NOMO-1 treated with DMSO at 0.1 percent for 48 hours (cell line): ENCODE data around the gene ISG15.
"Not testable (repeated sequence)": the region's sequence is repeated elsewhere in the genome, so short reads cannot be mapped to it uniquely, and the experiment has no call there.

Experiments used
- DNase-seq: peaks from one replicate; lab custom pipeline; 2025; ENCODE audit not compliant: unreplicated experiment; lab: John Stamatoyannopoulos, UW

The ISG15 gene

GRCh38 chr1:1011396-1011949 lies 1.8 kb upstream of the ISG15 start:
- DNase-seq: no peak

DNA sequence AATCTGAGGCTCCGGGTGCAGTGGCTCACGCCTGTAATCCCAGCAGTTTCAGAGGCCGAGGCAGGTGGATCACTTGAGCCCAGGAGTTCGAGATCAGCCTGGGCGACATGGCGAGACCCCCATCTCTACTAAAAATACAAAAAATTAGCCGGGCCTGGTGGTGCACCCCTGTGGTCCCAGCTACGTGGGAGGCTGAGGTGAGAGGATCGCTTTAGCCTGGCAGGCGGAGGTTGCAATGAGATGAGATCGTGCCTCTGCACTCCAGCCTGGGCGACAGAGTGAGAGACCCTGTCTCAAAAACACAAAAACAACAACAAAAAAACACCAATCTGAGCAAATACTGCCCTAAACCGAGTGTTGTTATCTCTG lies 577 bp upstream of the ISG15 start:
- DNase-seq: not testable (repeated sequence)

DNA sequence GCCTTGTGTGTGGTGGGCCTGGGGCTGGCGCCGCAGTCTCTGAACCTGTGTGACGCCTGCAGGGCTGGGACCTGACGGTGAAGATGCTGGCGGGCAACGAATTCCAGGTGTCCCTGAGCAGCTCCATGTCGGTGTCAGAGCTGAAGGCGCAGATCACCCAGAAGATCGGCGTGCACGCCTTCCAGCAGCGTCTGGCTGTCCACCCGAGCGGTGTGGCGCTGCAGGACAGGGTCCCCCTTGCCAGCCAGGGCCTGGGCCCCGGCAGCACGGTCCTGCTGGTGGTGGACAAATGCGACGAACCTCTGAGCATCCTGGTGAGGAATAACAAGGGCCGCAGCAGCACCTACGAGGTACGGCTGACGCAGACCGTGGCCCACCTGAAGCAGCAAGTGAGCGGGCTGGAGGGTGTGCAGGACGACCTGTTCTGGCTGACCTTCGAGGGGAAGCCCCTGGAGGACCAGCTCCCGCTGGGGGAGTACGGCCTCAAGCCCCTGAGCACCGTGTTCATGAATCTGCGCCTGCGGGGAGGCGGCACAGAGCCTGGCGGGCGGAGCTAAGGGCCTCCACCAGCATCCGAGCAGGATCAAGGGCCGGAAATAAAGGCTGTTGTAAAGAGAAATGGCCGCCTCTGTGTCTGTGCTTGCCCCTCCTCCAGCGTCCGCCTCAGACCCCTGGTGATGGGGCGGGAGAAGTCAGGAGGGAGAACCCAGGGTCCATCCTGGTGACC lies 788 bp downstream of the ISG15 start:
- no peak for DNase-seq

DNA sequence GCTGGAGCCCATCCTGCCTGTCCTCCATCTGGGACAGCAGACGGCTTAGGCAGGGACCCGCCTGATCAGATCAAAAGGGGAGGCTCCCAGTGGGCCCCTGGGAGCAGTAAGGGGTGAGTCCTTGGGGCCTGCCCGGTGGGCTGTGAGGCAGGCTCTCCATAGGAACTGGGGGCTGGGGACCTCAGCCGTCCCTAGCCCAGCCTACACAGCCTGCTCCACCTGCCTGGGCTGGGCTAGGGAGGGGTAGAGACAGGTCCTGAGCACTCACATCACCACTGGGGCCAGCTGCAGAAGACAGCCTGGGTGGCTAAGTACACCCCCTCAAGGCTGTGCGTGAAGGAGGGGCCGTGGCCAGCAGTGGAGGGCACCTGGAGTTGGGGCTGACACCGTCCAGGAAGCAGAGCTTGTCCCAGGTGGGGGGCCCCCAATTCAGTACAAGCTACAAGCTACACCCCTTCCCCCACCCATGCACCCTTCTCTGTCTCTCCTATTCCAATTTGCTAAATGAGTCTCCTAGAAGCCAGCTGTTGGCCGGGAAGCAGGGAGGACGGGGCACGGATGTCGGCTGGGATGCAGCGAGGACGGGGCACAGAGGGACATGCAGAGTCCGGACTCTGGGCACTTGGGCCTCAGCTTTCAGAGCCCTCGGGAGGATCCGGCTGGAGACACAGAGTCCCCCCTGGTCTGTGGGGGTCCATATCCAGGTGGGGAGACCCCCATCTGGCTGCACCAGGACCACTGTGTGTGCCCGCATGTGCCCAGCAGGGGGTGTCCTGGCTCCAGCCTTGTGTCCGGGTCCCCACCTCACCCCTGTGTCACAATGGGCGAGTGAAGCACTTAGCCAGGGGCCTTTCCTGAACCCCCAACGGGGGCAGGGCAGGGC lies 1.7 kb downstream of the ISG15 start:
- DNase-seq: no peak

DNA sequence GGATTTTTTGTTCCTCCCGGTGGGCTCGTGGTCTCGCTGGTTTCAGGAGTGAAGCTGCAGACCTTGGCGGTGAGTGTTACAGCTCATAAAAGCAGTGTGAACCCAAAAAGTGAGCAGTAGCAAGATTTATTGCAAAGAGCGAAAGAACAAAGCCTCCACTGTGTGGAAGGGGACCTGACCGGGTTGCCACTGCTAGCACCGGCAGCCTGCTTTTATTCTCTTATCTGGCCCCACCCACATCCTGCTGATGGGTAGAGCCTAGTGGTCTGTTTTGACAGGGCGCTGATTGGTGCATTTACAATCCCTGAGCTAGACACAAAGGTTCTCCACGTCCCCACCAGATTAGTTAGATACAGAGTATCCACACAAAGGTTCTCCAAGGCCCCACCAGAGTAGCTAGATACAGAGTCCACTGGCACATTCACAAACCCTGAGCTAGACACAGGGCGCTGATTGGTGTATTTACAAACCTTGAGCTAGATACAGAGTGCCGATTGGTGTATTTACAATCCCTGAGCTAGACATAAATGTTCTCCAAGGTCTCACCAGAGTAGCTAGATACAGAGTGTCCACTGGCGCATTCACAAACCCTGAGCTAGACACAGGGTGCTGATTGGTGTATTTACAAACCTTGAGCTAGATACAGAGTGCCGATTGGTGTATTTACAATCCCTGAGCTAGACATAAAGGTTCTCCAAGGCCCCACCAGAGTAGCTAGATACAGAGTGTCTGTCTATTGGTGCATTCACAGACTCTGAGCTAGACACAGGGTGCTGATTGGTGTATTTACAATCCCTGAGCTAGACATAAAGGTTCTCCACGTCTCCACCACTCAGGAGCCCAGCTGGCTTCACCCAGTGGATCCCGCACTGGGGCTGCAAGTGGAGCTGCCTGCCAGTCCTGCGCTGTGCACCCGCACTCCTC lies 4.4 kb downstream of the ISG15 start:
- DNase-seq: not testable (repeated sequence)

- DNase-seq: not testable (repeated sequence)
Measured at GRCh38 chr1:1018321-1018685, 5.0 kb downstream of the ISG15 start.

DNA sequence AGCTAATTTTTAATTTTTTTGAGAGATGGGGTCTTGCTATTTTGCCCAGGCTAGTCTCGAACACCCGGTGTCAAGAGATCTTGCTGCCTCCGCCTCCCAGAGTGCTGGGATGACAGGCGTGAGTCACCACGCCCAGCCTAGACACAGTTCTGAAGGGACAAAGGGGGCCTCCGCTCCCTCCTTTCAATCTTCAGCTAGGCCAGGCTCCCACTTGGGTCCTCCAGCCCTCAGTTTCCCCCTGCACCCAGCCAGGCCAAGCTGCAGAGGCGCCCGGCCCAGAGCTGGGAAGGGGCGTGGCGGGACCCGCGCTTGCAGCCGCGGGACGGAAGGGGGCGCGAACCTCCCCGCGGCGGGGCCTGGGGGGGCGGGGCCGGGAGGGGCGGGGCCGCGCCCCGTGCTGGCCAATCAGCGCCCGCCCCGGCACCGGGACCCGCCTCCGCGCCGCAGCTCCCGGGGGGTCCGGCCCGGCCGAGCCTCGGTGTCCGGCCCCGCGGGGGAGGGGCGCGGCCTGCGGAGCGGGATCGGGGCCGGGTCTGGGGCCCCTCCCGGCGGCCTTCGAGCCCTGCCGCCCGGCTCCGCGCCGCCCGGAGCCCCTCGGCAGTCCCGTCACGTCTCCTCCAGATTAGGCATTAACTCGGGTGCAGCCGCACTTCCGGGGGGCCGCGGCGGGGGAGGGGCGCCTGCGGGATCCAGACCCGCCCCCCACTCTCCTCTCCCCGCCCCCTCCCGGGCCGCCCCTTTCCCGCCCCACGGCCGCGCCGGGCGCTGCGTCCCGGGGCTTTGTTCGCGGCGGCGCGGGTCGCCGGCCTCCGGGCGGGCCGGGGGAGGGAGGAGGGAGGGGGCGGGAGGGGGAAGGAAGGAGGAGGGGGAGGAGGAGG lies 6.1 kb downstream of the ISG15 start:
- peak; percentile 72 for DNase-seq

GRCh38 chr1:1020000-1020404 lies 6.7 kb downstream of the ISG15 start, which contains the start of gene AGRN:
AGRN (plus strand) TSS chr1:1020120; CDS start chr1:1020173, 53 bp downstream.
- DNase-seq: no peak

DNA sequence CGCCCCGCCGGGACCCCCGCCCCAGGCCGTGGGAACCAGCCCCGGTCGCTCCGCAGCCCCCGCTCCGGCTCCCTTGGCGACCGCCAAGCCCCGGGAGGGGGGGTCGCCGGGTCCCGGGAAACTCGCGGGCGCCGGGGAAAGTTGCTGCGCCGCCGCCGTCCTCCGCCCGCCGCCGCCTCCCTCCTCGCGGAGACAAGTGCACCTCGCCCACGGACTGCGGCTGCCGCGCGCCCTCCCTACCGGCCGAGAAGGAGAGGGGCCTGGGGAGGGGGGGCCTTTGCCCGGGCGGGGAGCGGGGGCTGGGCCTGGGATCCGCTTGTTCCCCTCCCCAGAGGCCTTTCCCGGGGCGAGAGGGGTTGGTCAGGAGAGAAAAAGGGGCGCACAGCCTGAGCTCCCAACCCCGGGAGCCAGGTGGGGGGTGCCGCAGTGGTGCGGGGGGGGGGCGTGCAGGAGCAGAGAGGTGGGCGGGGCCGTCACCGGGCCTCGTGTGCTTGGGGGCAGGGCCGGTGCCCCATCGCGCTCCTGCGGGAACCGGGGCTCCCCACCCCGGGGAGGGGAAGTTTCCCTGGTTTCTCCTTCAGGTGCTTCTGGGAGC lies 7.2 kb downstream of the ISG15 start:
- DNase-seq: no peak

DNA sequence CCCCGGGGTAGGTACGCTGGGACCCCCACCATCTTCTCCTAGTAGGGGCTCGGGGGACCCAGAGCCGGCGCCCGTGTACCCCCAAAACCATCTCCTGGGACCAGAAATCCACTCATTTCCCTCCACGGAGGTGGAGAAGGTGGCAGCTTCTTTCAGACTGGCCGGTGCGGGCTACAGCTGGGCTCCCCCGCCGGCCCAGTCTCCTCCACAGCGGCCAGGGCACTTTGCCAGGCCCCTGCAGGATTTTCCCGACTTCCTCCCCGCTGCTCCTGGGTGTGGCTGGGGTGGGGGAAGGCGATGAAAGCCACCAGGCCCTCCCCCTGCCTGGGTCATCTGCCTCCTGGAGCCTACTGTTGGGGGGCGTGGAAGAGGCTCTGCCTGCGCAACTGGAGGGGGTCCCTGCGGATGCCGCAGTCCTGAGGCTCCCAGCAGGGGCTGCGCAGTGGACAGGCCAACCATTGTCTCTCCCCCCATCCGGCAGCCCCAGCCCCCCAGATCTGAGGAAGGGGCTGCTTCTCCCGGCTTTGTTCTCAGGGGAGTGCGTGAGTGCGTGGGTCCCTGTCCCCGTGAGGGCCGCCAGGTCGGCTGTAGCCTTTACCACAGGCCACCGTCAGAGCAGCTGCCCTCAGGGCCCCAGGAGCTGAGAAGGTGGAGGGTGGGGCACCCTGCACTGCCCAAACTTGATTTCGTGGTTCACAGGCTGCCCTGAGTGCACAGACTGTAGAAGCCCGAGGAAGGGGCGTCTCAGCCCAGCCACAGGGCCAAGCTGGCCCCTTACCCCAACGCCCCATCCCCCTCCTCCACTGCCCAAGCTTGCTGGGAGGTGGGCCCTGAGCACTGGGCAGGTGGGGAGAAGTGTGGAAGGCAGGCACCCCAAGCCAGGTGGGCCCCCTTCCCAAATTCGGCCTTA lies 8.0 kb downstream of the ISG15 start:
- no peak for DNase-seq

- DNase-seq: no peak
Measured at GRCh38 chr1:1021920-1022259, 8.6 kb downstream of the ISG15 start.

- DNase-seq: no peak
Measured at GRCh38 chr1:1022302-1023009, 9.2 kb downstream of the ISG15 start.

DNA sequence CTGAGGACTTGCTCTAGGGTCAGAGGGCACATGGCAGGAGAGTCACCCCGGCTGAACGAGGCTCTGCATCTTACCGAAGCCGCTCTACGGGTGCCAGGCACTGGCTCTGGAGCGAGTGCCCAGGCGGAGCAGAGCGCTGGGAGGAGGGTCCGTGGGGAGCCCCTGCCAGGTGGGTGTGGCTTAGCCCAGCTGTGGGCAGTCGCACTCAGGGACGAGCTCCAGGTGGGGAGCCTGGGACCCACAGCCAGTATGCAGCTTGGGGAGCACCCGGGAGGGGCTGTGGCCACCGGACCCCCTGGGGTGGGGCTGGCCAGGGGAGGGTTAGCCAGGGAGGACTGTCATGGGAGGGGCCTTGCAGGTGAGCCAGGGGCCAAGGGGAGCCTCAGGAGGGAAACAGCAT lies 10.4 kb downstream of the ISG15 start:
- no peak for DNase-seq

DNA sequence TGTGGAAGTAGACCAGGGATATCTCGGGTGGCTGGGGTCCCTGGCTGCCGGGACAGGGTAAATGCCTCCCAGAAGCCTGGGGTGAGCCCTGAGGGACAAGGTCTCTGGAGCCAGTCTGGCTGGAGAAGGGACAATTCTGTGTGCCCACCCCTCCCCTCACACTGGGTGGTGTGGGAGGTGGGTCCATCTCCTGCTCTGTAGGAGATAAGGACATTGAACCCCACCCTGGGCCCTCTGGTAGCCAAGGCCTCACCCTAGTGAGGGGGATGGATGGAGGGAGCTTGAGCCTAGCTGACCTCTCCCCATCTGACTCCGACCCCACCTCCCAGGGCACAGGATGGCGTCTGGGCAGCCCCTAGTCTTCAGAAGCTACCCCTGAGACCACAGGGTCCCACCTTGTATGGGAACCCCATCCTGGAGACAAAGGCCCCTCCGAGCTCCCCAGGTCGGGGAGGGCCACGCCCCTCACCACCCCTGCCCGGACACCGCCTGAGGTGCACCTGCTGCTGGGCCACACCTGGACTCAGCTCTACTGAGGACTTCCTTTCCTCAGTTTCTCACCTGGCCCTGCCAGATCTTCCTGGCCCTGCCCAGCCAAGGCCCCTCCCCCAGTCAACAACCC lies 11.0 kb downstream of the ISG15 start:
- DNase-seq: no peak

DNA sequence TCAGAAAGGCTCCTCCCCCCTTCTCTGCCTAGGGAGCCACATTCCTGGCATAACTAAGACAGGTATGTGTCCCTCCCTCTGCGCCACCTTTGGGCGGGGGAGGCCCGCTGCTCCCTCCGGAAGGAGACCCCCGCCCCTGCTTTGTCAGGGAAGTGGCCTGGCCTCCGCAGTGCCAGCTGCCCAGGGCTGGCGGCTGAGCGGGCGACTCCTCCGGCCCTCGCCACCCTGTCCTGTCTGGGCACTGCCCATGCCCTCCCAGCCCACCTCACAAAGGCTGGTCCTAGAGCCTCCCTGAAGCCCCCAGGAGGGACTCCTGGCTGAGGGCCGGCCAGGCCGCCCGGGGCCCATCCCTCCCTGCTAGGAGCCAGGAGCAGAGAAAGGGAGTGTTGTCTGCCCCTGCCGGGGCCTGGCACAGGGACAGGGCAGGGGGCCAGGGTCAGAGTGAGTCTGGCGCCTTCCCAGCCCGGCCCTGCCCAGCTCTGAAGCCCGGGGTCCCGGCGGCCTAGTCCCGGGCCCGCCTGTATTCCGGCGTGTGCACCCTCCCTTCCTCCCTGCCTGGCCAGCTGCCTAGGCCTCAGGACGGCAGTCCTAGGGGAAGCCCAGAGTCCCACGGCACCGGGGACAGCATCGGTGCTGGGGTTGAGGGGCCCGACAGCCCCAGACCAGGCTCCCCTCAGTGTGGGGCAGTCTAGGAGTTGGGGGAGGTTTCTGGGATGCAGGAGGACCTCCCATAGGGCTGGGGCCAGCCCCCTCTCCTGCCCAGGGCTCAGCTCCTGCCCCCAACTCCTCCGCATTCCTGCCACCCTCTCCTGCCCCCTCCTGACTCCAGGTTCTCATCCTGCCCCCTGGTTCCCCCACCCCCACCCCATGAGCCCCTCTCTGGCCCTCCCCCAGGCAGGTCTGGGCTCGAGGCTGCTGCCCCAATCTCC lies 11.7 kb downstream of the ISG15 start:
- DNase-seq: no peak

- no peak for DNase-seq
Measured at GRCh38 chr1:1025730-1026129, 12.4 kb downstream of the ISG15 start.
